GM12878 (cell line): Measurements from ENCODE around the gene TTF2. TPM values are rescaled to one million over a fixed set of nuclear protein-coding genes. Genes with fewer than 3 reads are reported as not detected.

ENCODE experiments used
- ATAC-seq: fragments of 200-7000 bp; cut with Tn5 transposase; 3 replicates; pipeline ENCODE4 v1.9.1; 2020; ENCODE audit warnings: mild to moderate bottlenecking, moderate library complexity
- BruUV-seq: library from RNA; stranded (reverse); fragments of 400-500 nt; replicated peaks from 2 replicates; lab custom pipeline; 2021; lab: Mats Ljungman, UMichigan
- CTCF ChIA-PET: fragments of 300-600 bp; sonication (Branson Sonifier 250); formaldehyde crosslinking; extraction: SDS; loops from one replicate; lab custom pipeline; 2021; ENCODE audit warnings: inconsistent platforms; lab: Yijun Ruan, JAX
- POLR2A ChIA-PET: fragments of 350-600 bp; formaldehyde crosslinking; extraction: SDS; loops from one replicate; lab custom pipeline; 2021; ENCODE audit warnings: inconsistent platforms; lab: Charles Lee
- RAD21 ChIA-PET: fragments of 300-600 bp; sonication (Branson Sonifier 250); formaldehyde crosslinking; loops from one replicate; lab custom pipeline; 2023; ENCODE audit warnings: antibody characterized with exemption; ENCODE audit not compliant: unreplicated experiment; lab: Charles Lee
- SMC1A ChIA-PET: fragments of 300-600 bp; sonication (Branson Sonifier 250); formaldehyde crosslinking; loops from one replicate; lab custom pipeline; 2023; ENCODE audit not compliant: unreplicated experiment, uncharacterized antibody; lab: Charles Lee
- DNase-seq: peaks from one replicate; pipeline ENCODE4 v3.0.0-alpha.2; 2011; ENCODE audit warnings: low read depth, low spot score
- FAIRE-seq: peaks from 3 replicates; lab custom pipeline; 2011; peaks lifted over from hg19 to GRCh38; lab: Jason Lieb, UNC
- H2AFZ ChIP-seq: 2 replicates; pipeline ENCODE4 v1.6.0; 2011; ENCODE audit warnings: low read depth, low read length, control low read depth; ENCODE audit not compliant: control insufficient read depth
- H3K27ac ChIP-seq: 2 replicates; pipeline ENCODE4 v1.5.1; 2011; ENCODE audit warnings: control low read depth; ENCODE audit not compliant: control insufficient read depth, insufficient read depth
- H3K27me3 ChIP-seq, 2 experiments: replicated peaks in 1 of 2; 2 replicates each; pipeline versions ENCODE4 v1.6.0 to v1.6.1; 2011; ENCODE audit warnings: low read length in 1 of 2; ENCODE audit not compliant: control insufficient read depth in 2 of 2, insufficient read depth in 2 of 2
- H3K36me3 ChIP-seq, 2 experiments: 2 replicates each; pipeline ENCODE4 v1.5.1; 2011; ENCODE audit warnings: low read length in 1 of 2; ENCODE audit not compliant: control insufficient read depth in 2 of 2, insufficient read depth in 2 of 2
- H3K4me1 ChIP-seq: 2 replicates; pipeline ENCODE4 v1.6.1; 2011; ENCODE audit warnings: mild to moderate bottlenecking, low read length, moderate library complexity, mixed read lengths; ENCODE audit not compliant: control insufficient read depth, insufficient read depth
- H3K4me2 ChIP-seq: 2 replicates; pipeline ENCODE4 v1.6.0; 2011; ENCODE audit warnings: control low read depth; ENCODE audit not compliant: control insufficient read depth, insufficient read depth
- H3K4me3 ChIP-seq: fragments of 200-600 bp; sonication (generic); 2 replicates; pipeline ENCODE4 v1.5.1; 2016
- H3K79me2 ChIP-seq: 2 replicates; pipeline ENCODE4 v1.6.0; 2011; ENCODE audit warnings: low read length; ENCODE audit not compliant: control insufficient read depth, insufficient read depth
- H3K9ac ChIP-seq: 2 replicates; pipeline ENCODE4 v1.8.0; 2011; ENCODE audit warnings: low read length, control low read depth, mixed read lengths; ENCODE audit not compliant: control insufficient read depth, insufficient read depth
- H3K9me3 ChIP-seq: replicated peaks from 3 replicates; pipeline ENCODE4 v1.5.1; 2011; ENCODE audit warnings: mild to moderate bottlenecking, low read length; ENCODE audit not compliant: control insufficient read depth, insufficient read depth
- H4K20me1 ChIP-seq: 2 replicates; pipeline ENCODE4 v1.6.0; 2011; ENCODE audit not compliant: control insufficient read depth, insufficient read depth
- BCL11A ChIP-seq: IDR thresholded peaks from 2 replicates; pipeline ENCODE4 v1.6.1; 2011; ENCODE audit warnings: low read depth, low read length
- CBX3 ChIP-seq: fragments of 200-600 bp; sonication (generic); IDR thresholded peaks from 2 replicates; pipeline ENCODE4 v1.6.1; 2016; ENCODE audit warnings: low read depth, borderline replicate concordance
- CEBPB ChIP-seq, 2 experiments: fragments of 150-350 bp in 1 of 2; IDR thresholded peaks; 2 replicates each; pipeline ENCODE4 v1.6.1; 2012 to 2014; ENCODE audit warnings: low read depth in 2 of 2, low read length in 2 of 2, borderline replicate concordance in 1 of 2, inconsistent platforms in 1 of 2
- EGR1 ChIP-seq, 2 experiments: IDR thresholded peaks; 1 replicate in 1 of 2; 2 replicates in 1 of 2; pipeline ENCODE4 v1.6.1; 2011 to 2012; ENCODE audit warnings: low read depth in 2 of 2, low read length in 2 of 2, borderline replicate concordance in 1 of 2, mild to moderate bottlenecking in 1 of 2, moderate library complexity in 1 of 2
- KLF5 ChIP-seq: fragments of 450-650 bp; IDR thresholded peaks from 2 replicates; pipeline ENCODE4 v1.6.1; 2014; ENCODE audit warnings: mild to moderate bottlenecking; ENCODE audit not compliant: partially characterized antibody
- LARP7 ChIP-seq: fragments of 450-650 bp; IDR thresholded peaks from 2 replicates; pipeline ENCODE4 v1.6.1; 2017; ENCODE audit warnings: mild to moderate bottlenecking
- MEF2B ChIP-seq: fragments of 450-650 bp; IDR thresholded peaks from 2 replicates; pipeline ENCODE4 v1.6.1; 2018; ENCODE audit warnings: mild to moderate bottlenecking, moderate library complexity; ENCODE audit not compliant: partially characterized antibody, poor library complexity, severe bottlenecking
- MTA3 ChIP-seq: IDR thresholded peaks from 2 replicates; pipeline ENCODE4 v1.6.1; 2012; ENCODE audit warnings: low read length, inconsistent platforms, borderline replicate concordance
- MXI1 ChIP-seq: fragments of 150-350 bp; IDR thresholded peaks from 2 replicates; pipeline ENCODE4 v1.6.1; 2011; ENCODE audit warnings: low read depth, mild to moderate bottlenecking, inconsistent platforms, low read length, improper control_type of control experiment
- NFYB ChIP-seq: IDR thresholded peaks from 2 replicates; pipeline ENCODE4 v1.6.1; 2011; ENCODE audit warnings: low read depth, mild to moderate bottlenecking, low read length, improper control_type of control experiment, moderate library complexity; ENCODE audit not compliant: insufficient read depth
- NR2C2 ChIP-seq: IDR thresholded peaks from 2 replicates; pipeline ENCODE4 v1.6.1; 2011; ENCODE audit warnings: borderline replicate concordance, low read depth; ENCODE audit not compliant: control insufficient read depth, insufficient read length
- PKNOX1 ChIP-seq: fragments of 450-650 bp; IDR thresholded peaks from 2 replicates; pipeline ENCODE4 v1.6.1; 2016; ENCODE audit warnings: mild to moderate bottlenecking
- PML ChIP-seq: IDR thresholded peaks from 2 replicates; pipeline ENCODE4 v1.6.1; 2012; ENCODE audit warnings: low read length, inconsistent platforms
- SIN3A ChIP-seq: IDR thresholded peaks from 2 replicates; pipeline ENCODE4 v1.6.1; 2012; ENCODE audit warnings: low read depth, low read length, improper control_type of control experiment
- SIX5 ChIP-seq: IDR thresholded peaks from 2 replicates; pipeline ENCODE4 v1.6.1; 2011; ENCODE audit warnings: mild to moderate bottlenecking, low read depth, low read length, moderate library complexity; ENCODE audit not compliant: severe bottlenecking
- SPI1 ChIP-seq: IDR thresholded peaks from 2 replicates; pipeline ENCODE4 v1.6.1; 2011; ENCODE audit warnings: low read depth, mild to moderate bottlenecking, low read length, moderate library complexity, borderline replicate concordance; ENCODE audit not compliant: insufficient read depth
- STAT1 ChIP-seq: fragments of 450-650 bp; conservative IDR thresholded peaks from 2 replicates; pipeline ENCODE4 v1.6.1; 2014; ENCODE audit warnings: antibody characterized with exemption, mild to moderate bottlenecking
- ZBTB11 ChIP-seq: fragments of 450-650 bp; formaldehyde crosslinking; IDR thresholded peaks from 2 replicates; pipeline ENCODE4 v1.5.0; 2022; ENCODE audit warnings: mild to moderate bottlenecking, missing genetic modification characterization
- in situ Hi-C: fragments of 300-500 bp; cut with MboI; formaldehyde crosslinking; loops from 9 replicates; pipeline ENCODE4 v1.14.3; 2018; ENCODE audit warnings: mixed read lengths
- intact Hi-C: fragments of 100-400 bp; cut with micrococcal nuclease; formaldehyde crosslinking; loops from one replicate; pipeline ENCODE4 v1.14.2; 2022; ENCODE audit not compliant: unreplicated experiment
- polyA plus RNA-seq, 11 experiments: library from polyadenylated mRNA; depleted of rRNA in 4 of 11; unstranded in 6 of 11; stranded (reverse) in 5 of 11; fragments of >200 nt; fragmentation: Nextera tagmentation in 4 of 11; fragmentation: Illumina TruSeq in 1 of 11; extraction: Ambion mirVana in 4 of 11; extraction: Trizol in 1 of 11; gene quantifications; 1 replicate in 1 of 11; 2 replicates in 10 of 11; pipeline versions ENCODE4 v1.2.1 to v1.2.3, GENCODE V29; 2011 to 2016; ENCODE audit warnings: inconsistent platforms in 2 of 11, missing spikeins in 2 of 11, low read depth in 1 of 11
- total RNA-seq, 4 experiments: library from RNA; depleted of rRNA in 3 of 4; stranded (reverse); fragments of >200 nt in 3 of 4; fragmentation: Illumina TruSeq in 1 of 4; extraction: Trizol in 1 of 4; gene quantifications; 2 replicates each; pipeline versions ENCODE4 v1.2.1 to v1.2.3, GENCODE V29; 2013 to 2021
- TF ChIP-seq, protein P1 (sequence below), 3 experiments: IDR thresholded peaks in 2 of 3; conservative IDR thresholded peaks in 1 of 3; 2 replicates each; pipeline ENCODE4 v1.5.1; 2011; ENCODE audit warnings: low read depth in 3 of 3, low read length in 3 of 3, mild to moderate bottlenecking in 3 of 3, control low read depth in 2 of 3, moderate library complexity in 2 of 3, inconsistent platforms in 1 of 3, mixed read lengths in 1 of 3; ENCODE audit not compliant: control insufficient read depth in 2 of 3, insufficient read depth in 1 of 3; ENCODE audit errors: extremely low read depth in 1 of 3

The TTF2 gene
- total and polyA plus RNA-seq, 10 of the 15 experiments (the other 5 are each of a cell fraction or from before 2014, with no cell fraction given): 17.7 to 134 (median 78.2) TPM

DNA sequence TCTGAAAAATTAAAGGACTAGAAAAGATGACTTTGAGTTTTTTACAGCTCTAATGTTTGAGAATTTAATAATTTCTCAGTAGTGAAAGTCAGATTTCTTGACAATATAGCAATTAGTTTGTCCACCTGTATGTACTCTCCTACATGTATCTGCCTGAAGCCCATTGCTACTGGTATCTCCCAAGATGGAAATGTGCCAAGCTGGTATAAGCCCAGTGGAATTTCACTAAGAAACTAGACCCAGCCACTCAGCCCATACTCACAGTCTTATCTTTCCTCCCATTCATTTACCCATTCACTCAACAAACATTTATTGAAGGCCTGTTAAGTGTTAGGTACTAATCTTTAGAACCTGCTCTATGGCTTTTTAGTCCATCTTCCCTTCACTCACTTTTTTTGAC is 83.0 kb downstream of the TTF2 start:
- ATAC-seq: no peak
- no peak for FAIRE-seq

More for the DNA sequence above, 83.0 kb downstream of the TTF2 start:
- Histone ChIP-seq H4K20me1 (no peaks in the 10 kb centered on the region), H2AFZ (no peak overlapping the region), H3K4me1 (no peaks in the 10 kb centered on the region), H3K36me3 (no peaks in the 10 kb centered on the region), H3K4me2 (no peak overlapping the region), H3K27ac (no peak overlapping the region), H3K27me3 (peaks cover 0 to 3% of the 10 kb centered on the region in 2 experiments; a peak in 1 of 4 replicates), H3K4me3 (no peak overlapping the region), H3K79me2 (no peaks in the 10 kb centered on the region), H3K9me3 (no peaks in the 10 kb centered on the region), H3K9ac (no peak overlapping the region)
- TF ChIP-seq PML: no peak
- no peak for TF ChIP-seq NR2C2
- no peak for TF ChIP-seq MEF2B
- TF ChIP-seq STAT1: no peak
- no peak for TF ChIP-seq BCL11A
- no peak for TF ChIP-seq SIN3A
- TF ChIP-seq EGR1 (IDR thresholded peaks at IDR 0.05; ENCODE audit: borderline replicate concordance in 1 of 2, low read depth in 2 of 2, low read length in 2 of 2): no peak
- no peak for TF ChIP-seq PKNOX1
- TF ChIP-seq MTA3: no peak
- TF ChIP-seq CBX3: no peak
- TF ChIP-seq, protein P1, sequence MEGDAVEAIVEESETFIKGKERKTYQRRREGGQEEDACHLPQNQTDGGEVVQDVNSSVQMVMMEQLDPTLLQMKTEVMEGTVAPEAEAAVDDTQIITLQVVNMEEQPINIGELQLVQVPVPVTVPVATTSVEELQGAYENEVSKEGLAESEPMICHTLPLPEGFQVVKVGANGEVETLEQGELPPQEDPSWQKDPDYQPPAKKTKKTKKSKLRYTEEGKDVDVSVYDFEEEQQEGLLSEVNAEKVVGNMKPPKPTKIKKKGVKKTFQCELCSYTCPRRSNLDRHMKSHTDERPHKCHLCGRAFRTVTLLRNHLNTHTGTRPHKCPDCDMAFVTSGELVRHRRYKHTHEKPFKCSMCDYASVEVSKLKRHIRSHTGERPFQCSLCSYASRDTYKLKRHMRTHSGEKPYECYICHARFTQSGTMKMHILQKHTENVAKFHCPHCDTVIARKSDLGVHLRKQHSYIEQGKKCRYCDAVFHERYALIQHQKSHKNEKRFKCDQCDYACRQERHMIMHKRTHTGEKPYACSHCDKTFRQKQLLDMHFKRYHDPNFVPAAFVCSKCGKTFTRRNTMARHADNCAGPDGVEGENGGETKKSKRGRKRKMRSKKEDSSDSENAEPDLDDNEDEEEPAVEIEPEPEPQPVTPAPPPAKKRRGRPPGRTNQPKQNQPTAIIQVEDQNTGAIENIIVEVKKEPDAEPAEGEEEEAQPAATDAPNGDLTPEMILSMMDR (IDR thresholded peaks at IDR 0.05 in 2 of 3, conservative IDR thresholded peaks at IDR 0.05 in 1 of 3; ENCODE audit: control insufficient read depth in 2 of 3, extremely low read depth in 1 of 3, insufficient read depth in 1 of 3, low read depth in 3 of 3, low read length in 3 of 3): no peak
- TF ChIP-seq LARP7: no peak
- no peak for TF ChIP-seq NFYB
- TF ChIP-seq SPI1: no peak
- no peak for TF ChIP-seq KLF5
- TF ChIP-seq ZBTB11: no peak
- TF ChIP-seq SIX5: no peak
- no peak for TF ChIP-seq MXI1
- TF ChIP-seq CEBPB (IDR thresholded peaks at IDR 0.05; ENCODE audit: borderline replicate concordance in 1 of 2, low read depth in 2 of 2, low read length in 2 of 2): no peak
- CTCF ChIA-PET: interaction anchor here (1.9 kb wide), 1 partner anchor 14 kb away, joined by 5 read pairs; no protein-coding TSS in a partner anchor
- in situ Hi-C loops (no loop called here), intact Hi-C loops (no loop called here)
- DNase-seq: no peak
- SMC1A ChIA-PET: interaction anchor here (0.6 to 0.9 kb wide), 2 partner anchors 12 to 68 kb away, joined by 3 read pairs; no protein-coding TSS in a partner anchor
- RAD21 ChIA-PET: no interaction called here
- POLR2A ChIA-PET: no interaction called here
- no TSS peak for BruUV-seq
